Activated CD8-positive, alpha-beta T cell treated with anti-CD3 and anti-CD28 coated beads for 36 hours (primary cell): ENCODE results near the gene CDH2. TPM values are rescaled to one million over a fixed set of nuclear protein-coding genes. Genes with fewer than 3 reads are reported as not detected.

ENCODE experiments used
- ATAC-seq: fragments of 200-7000 bp; cut with Tn5 transposase; one replicate; pipeline ENCODE4 v1.10.0; 2021; ENCODE audit warnings: mild to moderate bottlenecking, moderate library complexity
- CTCF ChIA-PET: fragments of 350-600 bp; sonication (Branson Sonifier 250); formaldehyde crosslinking; loops from one replicate; lab custom pipeline; 2021; ENCODE audit warnings: antibody characterized with exemption; lab: Charles Lee
- POLR2A ChIA-PET: fragments of 350-600 bp; sonication (Branson Sonifier 250); formaldehyde crosslinking; loops from one replicate; lab custom pipeline; 2021; ENCODE audit warnings: antibody characterized with exemption; lab: Charles Lee
- DNase-seq: peaks from one replicate; pipeline ENCODE4 v3.0.0-alpha.2; 2020
- H3K27ac Mint-ChIP-seq: one replicate; pipeline ENCODE4 v1.8.0; 2021; ENCODE audit warnings: mild to moderate bottlenecking, mixed read lengths
- H3K27me3 Mint-ChIP-seq: one replicate; pipeline ENCODE4 v1.8.0; 2021; ENCODE audit warnings: mixed read lengths
- H3K36me3 Mint-ChIP-seq: one replicate; pipeline ENCODE4 v1.8.0; 2021; ENCODE audit warnings: low read depth, mixed read lengths
- H3K4me1 Mint-ChIP-seq: one replicate; pipeline ENCODE4 v1.8.0; 2021; ENCODE audit warnings: low read depth, mixed read lengths
- H3K4me3 Mint-ChIP-seq: one replicate; pipeline ENCODE4 v1.8.0; 2021; ENCODE audit warnings: mild to moderate bottlenecking, moderate library complexity, mixed read lengths
- H3K9me3 Mint-ChIP-seq: one replicate; pipeline ENCODE4 v1.8.0; 2021; ENCODE audit warnings: mixed read lengths
- CTCF ChIP-seq: fragments of 200-600 bp; IDR thresholded peaks from one replicate; pipeline ENCODE4 v1.8.0; 2022; ENCODE audit warnings: antibody characterized with exemption, mild to moderate bottlenecking
- intact Hi-C: fragments of 100-400 bp; cut with micrococcal nuclease; formaldehyde crosslinking; loops from one replicate; pipeline ENCODE4 v1.10.0; 2022
- total RNA-seq, 2 experiments: library from RNA; stranded (reverse); gene quantifications; one replicate each; pipeline ENCODE4 v1.2.3, GENCODE V29; 2021

CDH2 gene
- total RNA-seq, 2 experiments from 2014 or later = 0.18 TPM; not detected in 1

- H3K27me3 Mint-ChIP-seq = no peaks in the 10 kb centered on the region
- POLR2A ChIA-PET = no interaction called here
Measured at GRCh38 chr18:27959101-27959500, 217.8 kb downstream of the CDH2 start.

GRCh38 chr18:27956001-27956640, 220.8 kb downstream of the CDH2 start:
- Mint-ChIP-seq H3K4me3 (no peak overlapping the region), H3K4me1 (no peaks in the 10 kb centered on the region), H3K9me3 (peaks cover 2% of the 10 kb centered on the region), H3K36me3 (no peaks in the 10 kb centered on the region), H3K27ac (no peak overlapping the region), H3K27me3 (no peaks in the 10 kb centered on the region)
- ChIA-PET POLR2A (no interaction called here), CTCF (no interaction called here)
- TF ChIP-seq CTCF = no peak
- DNase-seq (no peak), ATAC-seq (no peak)
- intact Hi-C loops = no loop called here

More at GRCh38 chr18:27959101-27959500, 217.8 kb downstream of the CDH2 start:
- intact Hi-C loops = no loop called here
- ATAC-seq (no peak), DNase-seq (no peak)
- H3K4me3 Mint-ChIP-seq = no peak overlapping the region
- H3K9me3 Mint-ChIP-seq = peaks cover 4% of the 10 kb centered on the region
- H3K36me3 Mint-ChIP-seq = no peaks in the 10 kb centered on the region
- CTCF ChIA-PET = no interaction called here
- H3K27ac Mint-ChIP-seq = no peak overlapping the region
- no peaks in the 10 kb centered on the region for H3K4me1 Mint-ChIP-seq
- no peak for TF ChIP-seq CTCF

GRCh38 chr18:27954226-27954625, 222.7 kb downstream of the CDH2 start:
- CTCF ChIA-PET = no interaction called here
- ATAC-seq (no peak), DNase-seq (no peak)
- intact Hi-C loops = no loop called here
- H3K9me3 Mint-ChIP-seq = no peaks in the 10 kb centered on the region
- H3K36me3 Mint-ChIP-seq = no peaks in the 10 kb centered on the region
- H3K27ac Mint-ChIP-seq = no peak overlapping the region
- POLR2A ChIA-PET = no interaction called here
- H3K27me3 Mint-ChIP-seq = no peaks in the 10 kb centered on the region
- TF ChIP-seq CTCF = no peak
- no peaks in the 10 kb centered on the region for H3K4me1 Mint-ChIP-seq
- H3K4me3 Mint-ChIP-seq = no peak overlapping the region

- ATAC-seq (no peak), DNase-seq (no peak)
- no peaks in the 10 kb centered on the region for H3K4me1 Mint-ChIP-seq
- intact Hi-C loops = no loop called here
- H3K27me3 Mint-ChIP-seq = no peaks in the 10 kb centered on the region
- CTCF ChIA-PET = no interaction called here
- H3K4me3 Mint-ChIP-seq = no peak overlapping the region
- TF ChIP-seq CTCF = no peak
- POLR2A ChIA-PET = no interaction called here
- no peaks in the 10 kb centered on the region for H3K9me3 Mint-ChIP-seq
- H3K27ac Mint-ChIP-seq = no peak overlapping the region
- no peaks in the 10 kb centered on the region for H3K36me3 Mint-ChIP-seq
Measured at GRCh38 chr18:27952741-27953140, 224.2 kb downstream of the CDH2 start.

- no peak for TF ChIP-seq CTCF
- CTCF ChIA-PET = no interaction called here
- Mint-ChIP-seq H3K27me3 (no peaks in the 10 kb centered on the region), H3K27ac (no peak overlapping the region), H3K4me3 (no peak overlapping the region), H3K9me3 (no peaks in the 10 kb centered on the region), H3K4me1 (no peaks in the 10 kb centered on the region), H3K36me3 (no peaks in the 10 kb centered on the region)
- intact Hi-C loops = no loop called here
- ATAC-seq = no peak
- no peak for DNase-seq
- POLR2A ChIA-PET = no interaction called here
Measured at GRCh38 chr18:27950648-27951228, 226.2 kb downstream of the CDH2 start.
